ENCODE measurements around the gene CSNK2B.
"Not testable (repeated sequence)": the region's sequence is repeated elsewhere in the genome, so short reads cannot be mapped to it uniquely, and the experiment has no call there.

CSNK2B gene

DNA sequence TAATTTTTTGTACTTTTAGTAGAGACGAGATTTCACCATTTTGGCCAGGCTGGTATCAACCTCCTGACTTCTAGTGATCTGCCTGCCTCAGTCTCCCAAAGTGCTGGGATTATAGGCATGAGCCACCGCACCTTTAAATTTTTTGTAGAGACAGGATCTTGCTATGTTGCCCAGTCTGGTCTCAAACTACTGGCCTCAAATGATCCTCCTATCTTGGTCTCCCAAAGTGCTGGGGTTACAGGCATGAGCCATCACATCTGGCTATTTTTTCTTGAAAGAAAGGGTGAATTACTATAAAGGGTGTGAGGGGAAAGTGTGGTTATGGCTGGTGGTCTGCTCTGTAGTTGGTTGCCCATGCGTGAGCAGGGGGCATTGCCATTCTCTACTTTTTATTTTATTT, 42.3 kb downstream of the CSNK2B start:
- TF ChIP-seq, protein P1, sequence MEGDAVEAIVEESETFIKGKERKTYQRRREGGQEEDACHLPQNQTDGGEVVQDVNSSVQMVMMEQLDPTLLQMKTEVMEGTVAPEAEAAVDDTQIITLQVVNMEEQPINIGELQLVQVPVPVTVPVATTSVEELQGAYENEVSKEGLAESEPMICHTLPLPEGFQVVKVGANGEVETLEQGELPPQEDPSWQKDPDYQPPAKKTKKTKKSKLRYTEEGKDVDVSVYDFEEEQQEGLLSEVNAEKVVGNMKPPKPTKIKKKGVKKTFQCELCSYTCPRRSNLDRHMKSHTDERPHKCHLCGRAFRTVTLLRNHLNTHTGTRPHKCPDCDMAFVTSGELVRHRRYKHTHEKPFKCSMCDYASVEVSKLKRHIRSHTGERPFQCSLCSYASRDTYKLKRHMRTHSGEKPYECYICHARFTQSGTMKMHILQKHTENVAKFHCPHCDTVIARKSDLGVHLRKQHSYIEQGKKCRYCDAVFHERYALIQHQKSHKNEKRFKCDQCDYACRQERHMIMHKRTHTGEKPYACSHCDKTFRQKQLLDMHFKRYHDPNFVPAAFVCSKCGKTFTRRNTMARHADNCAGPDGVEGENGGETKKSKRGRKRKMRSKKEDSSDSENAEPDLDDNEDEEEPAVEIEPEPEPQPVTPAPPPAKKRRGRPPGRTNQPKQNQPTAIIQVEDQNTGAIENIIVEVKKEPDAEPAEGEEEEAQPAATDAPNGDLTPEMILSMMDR (IDR thresholded peaks at IDR 0.05), result no peak
- Histone ChIP-seq H3K36me3 (ENCODE audit: control insufficient read depth, insufficient read depth, low read length) (no peaks in the 10 kb centered on the region), H3K4me2 (ENCODE audit: low read length) (no peak overlapping the region), H3K27ac (no peak overlapping the region), H3K27me3 (ENCODE audit: control insufficient read depth, insufficient read depth, low read length) (no peaks in the 10 kb centered on the region), H3K9me3 (ENCODE audit: control insufficient read depth, low read length) (no peaks in the 10 kb centered on the region), H2AFZ (no peak overlapping the region), H3K4me3 (ENCODE audit: low read depth, low read length) (no peak overlapping the region), H3K9ac (no peak overlapping the region), H3K79me2 (no peaks in the 10 kb centered on the region), H3K4me1 (peaks cover 2% of the 10 kb centered on the region)

DNA sequence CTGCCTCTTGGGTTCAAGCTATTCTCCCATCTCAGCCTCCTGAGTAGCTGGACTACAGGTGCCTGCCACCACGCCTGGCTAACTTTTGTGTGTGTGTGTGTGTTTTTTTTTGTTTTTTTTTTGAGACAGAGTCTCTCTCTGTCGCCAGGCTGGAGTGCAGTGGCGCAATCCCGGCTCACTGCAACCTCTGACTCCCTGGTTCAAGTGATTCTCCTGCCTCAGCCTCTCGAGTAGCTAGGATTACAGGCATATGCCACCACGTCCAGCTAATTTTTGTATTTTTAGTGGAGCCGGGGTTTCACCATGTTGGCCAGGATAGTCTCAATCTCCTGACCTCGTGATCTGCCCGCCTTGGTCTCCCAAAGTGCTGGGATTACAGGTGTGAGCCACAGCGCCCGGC, 43.3 kb downstream of the CSNK2B start:
- H3K4me1 ChIP-seq; H3K9ac ChIP-seq; H3K9me3 ChIP-seq (ENCODE audit: control insufficient read depth, low read length); H3K27ac ChIP-seq; H3K36me3 ChIP-seq (ENCODE audit: control insufficient read depth, insufficient read depth, low read length); H3K79me2 ChIP-seq; H3K27me3 ChIP-seq (ENCODE audit: control insufficient read depth, insufficient read depth, low read length); H2AFZ ChIP-seq; H3K4me3 ChIP-seq (ENCODE audit: low read depth, low read length); H3K4me2 ChIP-seq (ENCODE audit: low read length): not testable (repeated sequence)

DNA sequence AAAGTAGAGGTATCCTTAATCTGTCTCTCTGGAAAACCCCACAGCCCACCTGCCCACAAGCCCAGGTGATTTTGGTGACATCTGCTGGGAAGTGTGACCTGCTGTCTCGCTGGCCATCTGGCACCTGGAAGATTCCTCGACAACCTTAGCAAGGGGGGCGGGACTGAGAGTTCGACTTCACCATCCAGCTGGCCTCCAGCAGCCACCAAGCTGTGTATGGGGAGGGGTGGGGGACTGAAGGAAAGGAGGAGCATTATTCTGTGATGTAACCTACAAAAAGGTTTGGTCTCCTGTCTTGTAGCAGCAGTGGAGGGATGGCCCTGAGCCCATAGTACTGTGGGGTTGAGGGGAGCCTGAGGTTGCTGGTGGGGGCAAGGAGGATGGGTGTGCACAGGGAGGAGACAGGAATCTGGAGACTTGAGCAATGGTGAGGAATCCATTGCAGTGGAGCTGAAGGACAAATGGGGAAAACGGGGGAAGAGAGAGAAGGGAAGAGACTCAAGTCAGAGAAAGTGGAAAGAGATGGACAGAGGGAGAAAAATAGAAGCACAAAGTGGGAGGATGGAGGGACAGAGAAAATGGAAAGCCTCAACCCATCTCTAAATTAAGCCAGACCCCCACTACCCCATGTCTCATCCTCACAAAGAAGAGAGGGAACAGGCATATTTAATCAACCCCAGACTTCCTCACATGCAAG, 44.8 kb downstream of the CSNK2B start:
- Histone ChIP-seq H2AFZ (no peak overlapping the region), H3K27ac (no peak overlapping the region), H3K27me3 (ENCODE audit: control insufficient read depth, insufficient read depth, low read length) (no peaks in the 10 kb centered on the region), H3K79me2 (no peaks in the 10 kb centered on the region), H3K4me1 (no peaks in the 10 kb centered on the region), H3K36me3 (ENCODE audit: control insufficient read depth, insufficient read depth, low read length) (no peaks in the 10 kb centered on the region), H3K9ac (no peak overlapping the region), H3K4me2 (ENCODE audit: low read length) (no peak overlapping the region), H3K9me3 (ENCODE audit: control insufficient read depth, low read length) (no peaks in the 10 kb centered on the region), H3K4me3 (ENCODE audit: low read depth, low read length) (no peak overlapping the region)
- TF ChIP-seq, protein P1 (IDR thresholded peaks at IDR 0.05), result no peak

DNA sequence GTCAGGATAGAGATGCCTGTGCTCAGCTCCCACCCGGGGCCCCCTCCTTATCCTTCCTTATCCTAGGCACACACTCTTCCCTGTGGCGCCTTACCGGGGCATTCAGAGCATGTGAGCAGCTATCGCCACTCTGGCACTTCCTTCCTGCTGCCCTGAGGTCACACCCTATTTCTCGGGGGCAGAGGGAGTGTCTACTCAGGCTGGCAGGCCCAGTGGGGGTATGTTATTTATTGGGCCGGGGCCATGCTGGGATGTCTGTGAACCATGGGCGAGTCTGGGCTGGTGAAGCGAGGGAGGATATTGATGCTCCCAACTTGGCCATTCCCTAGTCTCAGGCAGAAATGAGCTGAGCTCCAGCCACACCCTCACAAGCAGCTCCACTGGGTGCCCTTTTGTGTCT, 45.4 kb downstream of the CSNK2B start:
- Histone ChIP-seq H3K9me3 (ENCODE audit: control insufficient read depth, low read length) (no peaks in the 10 kb centered on the region), H3K9ac (no peak overlapping the region), H3K4me3 (ENCODE audit: low read depth, low read length) (no peak overlapping the region), H3K36me3 (ENCODE audit: control insufficient read depth, insufficient read depth, low read length) (no peaks in the 10 kb centered on the region), H2AFZ (no peak overlapping the region), H3K27me3 (ENCODE audit: control insufficient read depth, insufficient read depth, low read length) (no peaks in the 10 kb centered on the region), H3K4me1 (no peaks in the 10 kb centered on the region), H3K4me2 (ENCODE audit: low read length) (no peak overlapping the region), H3K27ac (no peak overlapping the region), H3K79me2 (no peaks in the 10 kb centered on the region)
- TF ChIP-seq, protein P1 (IDR thresholded peaks at IDR 0.05), result no peak

DNA sequence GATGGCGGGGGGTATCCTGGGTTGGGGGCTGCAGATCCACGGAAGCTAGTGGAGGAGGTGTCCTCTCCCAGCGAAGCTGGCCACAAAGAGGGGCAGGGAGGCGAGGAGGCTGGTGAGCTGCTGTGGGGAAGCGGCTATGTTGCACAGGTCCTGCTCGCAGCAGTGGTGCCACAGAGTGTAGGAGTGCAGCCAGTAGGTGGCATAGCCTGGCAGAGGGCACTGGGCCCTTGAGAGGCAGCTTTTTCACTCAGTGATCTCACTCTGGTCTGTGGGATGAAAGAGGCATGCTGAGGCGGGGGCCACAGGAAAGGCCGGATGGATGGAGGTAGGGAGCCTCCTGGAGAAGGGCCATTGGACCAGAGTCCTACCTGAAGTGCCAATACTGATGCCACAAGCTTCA, 46.4 kb downstream of the CSNK2B start:
- no peak overlapping the region for H3K4me2 ChIP-seq (ENCODE audit: low read length)
- no peaks in the 10 kb centered on the region for H3K79me2 ChIP-seq
- no peaks in the 10 kb centered on the region for H3K9me3 ChIP-seq (ENCODE audit: control insufficient read depth, low read length)
- no peak overlapping the region for H2AFZ ChIP-seq
- no peak overlapping the region for H3K4me3 ChIP-seq (ENCODE audit: low read depth, low read length)
- H3K36me3 ChIP-seq (ENCODE audit: control insufficient read depth, insufficient read depth, low read length), result no peaks in the 10 kb centered on the region
- TF ChIP-seq, protein P1 (IDR thresholded peaks at IDR 0.05), result no peak
- no peaks in the 10 kb centered on the region for H3K4me1 ChIP-seq
- H3K27me3 ChIP-seq (ENCODE audit: control insufficient read depth, insufficient read depth, low read length), result no peaks in the 10 kb centered on the region
- H3K27ac ChIP-seq, result no peak overlapping the region
- no peak overlapping the region for H3K9ac ChIP-seq
